ENCODE data around the gene PDE10A.

DNA sequence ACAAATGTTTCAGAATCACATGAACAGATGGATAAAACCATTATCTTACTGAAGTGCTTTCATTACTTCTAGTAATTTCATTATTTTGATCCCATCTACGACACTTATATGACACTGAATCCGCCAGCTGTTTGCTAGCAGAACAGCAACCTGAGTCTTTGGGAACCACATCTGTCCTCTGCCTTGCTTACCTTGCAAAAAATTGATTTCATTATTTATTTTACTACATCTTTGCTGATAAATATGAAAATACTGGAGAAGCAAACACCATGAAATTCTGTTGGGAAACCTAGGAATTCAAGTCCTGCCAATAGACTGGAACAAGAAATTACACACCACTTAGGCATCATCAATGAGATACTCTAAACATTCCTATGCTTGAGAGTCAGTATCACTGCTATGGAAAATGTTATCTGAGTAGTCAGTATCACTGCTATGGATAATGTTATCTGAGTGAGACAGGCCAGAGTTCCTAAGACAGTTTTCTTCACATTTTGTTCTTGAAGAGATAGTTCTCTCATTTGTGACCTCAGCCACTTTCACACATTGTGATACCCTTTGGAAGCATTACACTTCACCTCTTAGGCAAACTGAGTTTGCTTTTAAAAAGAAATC, 91.9 kb downstream of the PDE10A start:
- TF ChIP-seq, protein P1, sequence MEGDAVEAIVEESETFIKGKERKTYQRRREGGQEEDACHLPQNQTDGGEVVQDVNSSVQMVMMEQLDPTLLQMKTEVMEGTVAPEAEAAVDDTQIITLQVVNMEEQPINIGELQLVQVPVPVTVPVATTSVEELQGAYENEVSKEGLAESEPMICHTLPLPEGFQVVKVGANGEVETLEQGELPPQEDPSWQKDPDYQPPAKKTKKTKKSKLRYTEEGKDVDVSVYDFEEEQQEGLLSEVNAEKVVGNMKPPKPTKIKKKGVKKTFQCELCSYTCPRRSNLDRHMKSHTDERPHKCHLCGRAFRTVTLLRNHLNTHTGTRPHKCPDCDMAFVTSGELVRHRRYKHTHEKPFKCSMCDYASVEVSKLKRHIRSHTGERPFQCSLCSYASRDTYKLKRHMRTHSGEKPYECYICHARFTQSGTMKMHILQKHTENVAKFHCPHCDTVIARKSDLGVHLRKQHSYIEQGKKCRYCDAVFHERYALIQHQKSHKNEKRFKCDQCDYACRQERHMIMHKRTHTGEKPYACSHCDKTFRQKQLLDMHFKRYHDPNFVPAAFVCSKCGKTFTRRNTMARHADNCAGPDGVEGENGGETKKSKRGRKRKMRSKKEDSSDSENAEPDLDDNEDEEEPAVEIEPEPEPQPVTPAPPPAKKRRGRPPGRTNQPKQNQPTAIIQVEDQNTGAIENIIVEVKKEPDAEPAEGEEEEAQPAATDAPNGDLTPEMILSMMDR (IDR thresholded peaks at IDR 0.05), result no peak
- TF ChIP-seq POLR2A (IDR thresholded peaks at IDR 0.05), result no peak
